MCF 10A (cell line): ENCODE results near the gene PHF21A. TPM values are rescaled to one million over a fixed set of nuclear protein-coding genes. Genes with fewer than 3 reads are reported as not detected.

Source experiments
- BruUV-seq: library from RNA; stranded (reverse); fragments of 400-500 nt; replicated peaks from 2 replicates; lab custom pipeline; 2021; lab: Mats Ljungman, UMichigan
- CTCF ChIA-PET: fragments of 300-600 bp; sonication (Branson Sonifier 250); formaldehyde crosslinking; extraction: SDS; loops from one replicate; lab custom pipeline; 2021; ENCODE audit warnings: antibody characterized with exemption, inconsistent platforms; lab: Yijun Ruan, JAX
- POLR2A ChIA-PET: fragments of 300-600, 350-650 bp; sonication (Branson Sonifier 250); formaldehyde crosslinking; extraction: SDS; loops from one replicate; lab custom pipeline; 2020; ENCODE audit warnings: antibody characterized with exemption, inconsistent platforms; lab: Yijun Ruan, JAX
- DNase-seq: peaks from one replicate; pipeline ENCODE4 v3.0.0-alpha.2; 2018; ENCODE audit not compliant: unreplicated experiment
- H3K27ac Mint-ChIP-seq: one replicate; pipeline ENCODE4 v1.8.0; 2022; ENCODE audit warnings: mild to moderate bottlenecking, low read depth, mixed read lengths; ENCODE audit not compliant: unreplicated experiment
- H3K27me3 Mint-ChIP-seq: one replicate; pipeline ENCODE4 v1.8.0; 2022; ENCODE audit warnings: mixed read lengths; ENCODE audit not compliant: insufficient read depth, unreplicated experiment
- H3K36me3 Mint-ChIP-seq: one replicate; pipeline ENCODE4 v1.8.0; 2022; ENCODE audit warnings: mild to moderate bottlenecking, moderate library complexity, mixed read lengths; ENCODE audit not compliant: insufficient read depth, unreplicated experiment
- H3K4me1 Mint-ChIP-seq: one replicate; pipeline ENCODE4 v1.8.0; 2022; ENCODE audit warnings: mixed read lengths; ENCODE audit not compliant: insufficient read depth, unreplicated experiment
- H3K4me3 Mint-ChIP-seq: one replicate; pipeline ENCODE4 v1.8.0; 2022; ENCODE audit warnings: mild to moderate bottlenecking, moderate library complexity, mixed read lengths; ENCODE audit not compliant: unreplicated experiment
- H3K9me3 Mint-ChIP-seq: one replicate; pipeline ENCODE4 v1.8.0; 2022; ENCODE audit warnings: mixed read lengths; ENCODE audit not compliant: unreplicated experiment
- CTCF ChIP-seq: fragments of 200-600 bp; IDR thresholded peaks from one replicate; pipeline ENCODE4 v1.8.0; 2022; ENCODE audit warnings: antibody characterized with exemption, mild to moderate bottlenecking; ENCODE audit not compliant: unreplicated experiment
- intact Hi-C: fragments of 100-400 bp; cut with micrococcal nuclease; formaldehyde crosslinking; loops from 2 replicates; pipeline ENCODE4 v1.14.1; 2022
- total RNA-seq: library from RNA; stranded (reverse); gene quantifications from 2 replicates; pipeline ENCODE4 v1.2.3, GENCODE V29; 2022

The PHF21A gene
- total RNA-seq, 1 experiment from 2014 or later, result 37.6 TPM

GRCh38 chr11:45933131-45933831 lies 188.0 kb downstream of the PHF21A start:
- Mint-ChIP-seq H3K27me3 (no peaks in the 10 kb centered on the region), H3K9me3 (no peaks in the 10 kb centered on the region), H3K27ac (no peak overlapping the region), H3K36me3 (peaks cover 67% of the 10 kb centered on the region), H3K4me1 (peaks cover 23% of the 10 kb centered on the region), H3K4me3 (no peak overlapping the region)
- TSS peak; percentile 52 for BruUV-seq
- POLR2A ChIA-PET, result interaction anchor here (0.9 to 1.4 kb wide), 2 partner anchors 9 to 14 kb away, joined by 3 to 4 read pairs; no protein-coding TSS in a partner anchor
- DNase-seq, result peak; percentile 9
- no peak for TF ChIP-seq CTCF
- intact Hi-C loops, result no loop called here
- CTCF ChIA-PET, result interaction anchor here (1.5 kb wide), 1 partner anchor 32 kb away, joined by 4 read pairs; no protein-coding TSS in a partner anchor

- Mint-ChIP-seq H3K9me3 (no peaks in the 10 kb centered on the region), H3K36me3 (peaks cover 65% of the 10 kb centered on the region), H3K27me3 (no peaks in the 10 kb centered on the region), H3K4me3 (no peak overlapping the region), H3K4me1 (peaks cover 23% of the 10 kb centered on the region), H3K27ac (no peak overlapping the region)
- no peak for DNase-seq
- intact Hi-C loops, result no loop called here
- no TSS peak for BruUV-seq
- CTCF ChIA-PET, result interaction anchor here (1.0 to 1.5 kb wide), 2 partner anchors 33 kb away, joined by 3 to 4 read pairs; no protein-coding TSS in a partner anchor
- no peak for TF ChIP-seq CTCF
- POLR2A ChIA-PET, result interaction anchor here (0.7 to 1.4 kb wide), 3 partner anchors 10 to 39 kb away, joined by 3 to 4 read pairs (median 3); no protein-coding TSS in a partner anchor
Measured at GRCh38 chr11:45932217-45932616, 189.0 kb downstream of the PHF21A start.

GRCh38 chr11:45931739-45932138 lies 189.5 kb downstream of the PHF21A start:
- peak overlapping the region; percentile 80 for H3K27ac Mint-ChIP-seq
- H3K4me1 Mint-ChIP-seq, result peaks cover 23% of the 10 kb centered on the region
- intact Hi-C loops, result no loop called here
- H3K36me3 Mint-ChIP-seq, result peaks cover 60% of the 10 kb centered on the region
- no peak overlapping the region for H3K4me3 Mint-ChIP-seq
- POLR2A ChIA-PET, result interaction anchor here (0.5 to 2.4 kb wide), 8 partner anchors 9 to 88 kb away, joined by 3 to 23 read pairs (median 4); partner anchors contain the start of genes CRY2 and PEX16
- no peaks in the 10 kb centered on the region for H3K27me3 Mint-ChIP-seq
- no peaks in the 10 kb centered on the region for H3K9me3 Mint-ChIP-seq
- DNase-seq, result no peak
- no peak for TF ChIP-seq CTCF
- CTCF ChIA-PET, result interaction anchor here (1.0 kb wide), 1 partner anchor 33 kb away, joined by 3 read pairs; no protein-coding TSS in a partner anchor
- BruUV-seq, result no TSS peak

- Mint-ChIP-seq H3K27me3 (no peaks in the 10 kb centered on the region), H3K36me3 (peaks cover 53% of the 10 kb centered on the region), H3K9me3 (no peaks in the 10 kb centered on the region), H3K27ac (peak overlapping the region; percentile 80), H3K4me1 (peaks cover 23% of the 10 kb centered on the region), H3K4me3 (no peak overlapping the region)
- no peak for TF ChIP-seq CTCF
- ChIA-PET POLR2A (interaction anchor here (0.5 to 2.4 kb wide), 7 partner anchors 10 to 88 kb away, joined by 3 to 23 read pairs (median 4); partner anchors contain the start of genes CRY2 and PEX16), CTCF (interaction anchor here (0.5 to 2.0 kb wide), 10 partner anchors 13 to 830 kb away, joined by 3 to 10 read pairs (median 3); no protein-coding TSS in a partner anchor)
- DNase-seq, result peak; percentile 91
- no TSS peak for BruUV-seq
- intact Hi-C loops, result no loop called here
Measured at GRCh38 chr11:45930951-45931570, 190.2 kb downstream of the PHF21A start.
